Measurements from ENCODE around the gene CASP10. TPM values are rescaled to one million over a fixed set of nuclear protein-coding genes. Genes with fewer than 3 reads are reported as not detected.
A peak's percentile ranks its signal among the peaks of the same experiment; 100 is the strongest.
"Not testable (repeated sequence)": the region's sequence is repeated elsewhere in the genome, so short reads cannot be mapped to it uniquely, and the experiment has no call there.

Gene CASP10
- total RNA-seq, 1 experiment from 2014 or later = 3.9 TPM

DNA sequence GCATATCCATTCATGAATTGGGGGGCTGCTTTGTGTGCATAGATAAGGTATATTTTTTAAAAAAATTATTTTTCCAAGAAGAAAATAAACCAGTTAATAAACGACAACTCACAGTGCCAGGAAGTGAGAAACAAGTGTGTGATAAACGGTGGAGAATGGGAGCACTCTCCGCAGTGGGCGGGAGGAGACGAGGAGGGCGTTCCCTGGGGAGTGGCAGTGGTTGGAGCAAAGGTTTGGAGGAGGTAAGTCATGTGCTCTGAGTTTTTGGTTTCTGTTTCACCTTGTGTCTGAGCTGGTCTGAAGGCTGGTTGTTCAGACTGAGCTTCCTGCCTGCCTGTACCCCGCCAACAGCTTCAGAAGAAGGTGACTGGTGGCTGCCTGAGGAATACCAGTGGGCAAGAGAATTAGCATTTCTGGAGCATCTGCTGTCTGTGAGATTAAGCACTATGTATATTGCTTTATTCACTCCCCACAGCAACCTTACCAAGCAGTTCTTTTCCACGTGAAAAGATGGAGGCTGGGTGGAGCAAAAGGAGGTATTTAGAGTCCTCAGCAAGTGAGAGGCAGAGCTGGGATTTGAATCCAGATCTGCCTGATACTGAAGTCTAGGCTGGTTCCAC, 50.4 kb downstream of the CASP10 start:
- peak; percentile 97 for DNase-seq (ENCODE audit: low spot score)

DNA sequence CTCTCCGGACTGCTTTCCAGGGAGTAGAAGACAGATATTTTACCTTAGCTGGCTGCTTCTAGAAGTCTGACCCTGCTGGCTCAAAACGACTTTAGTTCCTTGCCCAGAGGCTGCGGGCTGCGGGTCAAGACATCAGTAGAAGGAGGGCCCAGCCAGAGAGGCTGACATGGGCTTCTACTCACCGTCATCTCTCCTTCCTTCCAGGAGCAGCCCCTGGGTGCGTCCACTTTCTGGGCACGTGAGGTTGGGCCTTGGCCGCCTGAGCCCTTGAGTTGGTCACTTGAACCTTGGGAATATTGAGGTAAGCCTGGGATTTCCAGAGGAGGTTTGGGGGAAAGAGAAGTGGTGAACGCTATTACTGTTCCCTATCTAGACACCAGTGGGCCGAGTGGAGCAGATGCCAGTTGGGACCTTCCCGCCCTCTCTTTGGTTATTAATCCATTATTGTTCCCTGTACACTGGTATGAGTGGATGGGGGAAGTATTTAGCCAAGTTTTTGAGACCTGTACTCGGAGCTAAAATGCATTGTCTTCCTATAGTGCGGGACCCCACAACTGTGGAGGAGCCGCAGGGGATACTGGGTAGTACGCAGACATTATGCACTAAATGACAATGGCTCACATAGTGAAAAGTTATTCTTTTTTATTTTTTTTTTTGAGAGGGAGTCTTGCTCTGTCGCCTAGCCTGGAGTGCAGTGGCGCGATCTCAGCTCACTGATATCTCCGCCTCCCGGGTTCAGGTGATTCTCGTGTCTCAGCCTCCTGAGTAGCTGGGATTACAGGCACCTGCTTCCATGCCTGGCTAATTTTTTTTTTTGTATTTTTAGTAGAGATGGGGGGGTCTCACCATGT, 51.1 kb downstream of the CASP10 start:
- peak; percentile 18 for DNase-seq (ENCODE audit: low spot score)

DNA sequence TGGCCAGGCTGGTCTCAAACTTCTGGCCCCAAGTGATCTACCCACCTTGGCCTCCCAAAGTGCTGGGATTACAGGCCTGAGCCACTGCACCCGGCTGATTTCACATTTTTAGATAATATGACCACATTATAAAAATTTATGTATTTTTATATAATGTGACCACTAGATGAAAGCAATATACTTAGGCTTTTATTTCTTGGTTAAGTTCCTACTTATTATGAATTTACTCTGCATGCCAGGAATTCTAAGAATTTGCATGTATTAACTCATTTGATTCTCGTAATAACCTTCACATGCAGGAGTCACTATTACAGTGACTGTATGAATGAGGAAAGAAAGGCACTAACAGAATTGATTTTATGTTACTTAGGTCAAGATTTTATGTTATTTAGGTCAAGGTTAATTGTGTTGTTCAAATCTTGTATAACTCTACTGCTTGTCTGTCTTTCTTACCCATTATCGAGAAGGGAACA, 51.8 kb downstream of the CASP10 start:
- no peak for DNase-seq (ENCODE audit: low spot score)

GRCh38 chr2:201235860-201236811, 53.2 kb downstream of the CASP10 start:
- DNase-seq (ENCODE audit: low spot score) = peak; percentile 69

DNA sequence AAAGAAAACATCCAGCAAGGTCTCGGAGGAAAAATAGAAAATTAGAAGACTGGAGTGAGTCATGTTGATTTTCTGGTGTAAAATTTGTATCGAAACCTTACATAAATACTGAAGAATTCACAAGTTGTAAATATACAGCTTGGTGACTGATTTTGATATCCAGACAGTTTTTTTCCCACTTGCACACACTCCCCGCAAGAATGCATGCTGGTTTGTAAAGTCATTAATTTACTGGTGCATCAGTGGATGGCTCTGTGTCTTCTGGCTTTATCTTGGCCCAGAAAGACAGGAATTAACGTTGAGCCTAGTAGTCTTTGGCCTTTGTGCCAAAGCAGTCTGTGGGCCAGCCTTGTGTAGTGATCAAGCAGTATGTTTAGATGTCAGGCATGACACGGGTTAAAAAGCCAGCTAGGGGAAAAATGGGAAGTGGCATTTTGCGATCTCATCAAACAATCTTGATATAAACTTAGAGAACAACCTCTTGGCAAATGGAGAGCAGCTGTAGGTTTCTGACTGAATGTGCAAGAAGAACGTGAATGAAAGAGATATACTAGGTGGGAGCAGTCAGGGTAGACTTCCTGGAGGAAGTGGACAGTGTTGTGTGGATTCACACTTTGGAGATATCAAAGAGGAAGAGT, 54.7 kb downstream of the CASP10 start:
- DNase-seq (ENCODE audit: low spot score) = no peak

DNA sequence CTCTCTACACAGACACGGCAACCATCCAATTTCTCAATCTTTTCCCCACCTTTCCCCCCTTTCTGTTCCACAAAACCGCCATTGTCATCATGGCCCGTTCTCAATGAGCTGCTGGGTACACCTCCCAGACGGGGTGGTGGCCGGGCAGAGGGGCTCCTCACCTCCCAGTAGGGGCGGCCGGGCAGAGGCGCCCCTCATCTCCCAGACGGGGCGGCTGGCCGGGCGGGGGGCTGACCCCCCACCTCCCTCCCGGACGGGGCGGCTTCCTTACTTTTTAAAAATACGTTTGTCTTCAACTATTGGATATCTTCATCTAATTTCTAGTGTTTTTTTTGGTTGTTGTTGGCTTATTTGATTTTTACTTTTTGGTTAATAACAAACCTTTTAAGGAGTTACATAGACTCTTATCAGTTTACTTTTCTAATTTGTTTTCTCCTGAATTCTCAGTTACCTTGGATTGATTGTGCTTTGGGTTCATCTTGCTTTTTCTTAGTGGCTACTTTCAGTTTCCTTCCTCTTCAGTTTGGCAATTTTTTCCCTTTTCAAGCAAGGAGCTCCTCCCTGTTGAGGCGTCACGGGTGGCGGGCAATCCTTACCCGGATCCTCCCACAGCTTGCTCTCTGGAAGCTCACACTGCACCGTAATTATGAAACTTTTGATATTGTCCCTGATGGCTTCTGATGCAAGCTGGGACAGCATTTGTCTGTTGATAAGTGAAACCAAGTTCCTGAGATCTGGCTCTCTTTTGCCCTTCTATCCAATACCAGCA, 56.4 kb downstream of the CASP10 start:
- not testable (repeated sequence) for DNase-seq (ENCODE audit: low spot score)

DNA sequence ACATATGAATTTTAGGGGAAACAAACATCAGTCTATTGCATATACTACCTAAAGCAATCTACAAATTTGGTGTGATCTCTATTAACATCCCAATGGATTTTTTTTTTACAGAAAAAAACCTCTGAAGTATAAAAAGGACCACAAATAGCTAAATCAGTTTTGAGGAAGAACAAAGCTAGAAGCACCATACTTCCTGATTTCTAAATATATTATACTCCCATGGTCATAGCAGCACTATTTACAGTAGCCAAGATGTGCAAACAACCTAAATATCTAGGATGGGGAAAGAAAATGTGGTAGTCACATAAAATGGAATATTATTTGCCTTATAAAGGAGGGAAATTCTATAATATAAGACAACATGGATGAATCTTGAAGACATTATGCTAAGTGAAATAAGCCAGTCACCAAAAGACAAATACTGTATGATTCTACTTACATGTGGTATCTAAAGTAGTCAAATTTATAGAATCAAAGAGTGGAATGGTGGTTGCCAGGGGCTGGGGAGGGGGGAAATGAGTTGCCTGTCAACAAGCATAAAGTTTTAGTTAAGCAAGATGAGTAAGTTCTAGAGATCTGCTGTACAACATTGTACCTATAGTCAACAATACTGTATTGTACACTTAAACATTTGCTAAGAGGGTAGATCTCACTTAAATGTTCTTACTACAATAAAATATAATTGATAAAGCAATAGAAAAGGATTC, 59.8 kb downstream of the CASP10 start:
- no peak for DNase-seq (ENCODE audit: low spot score)

- DNase-seq (ENCODE audit: low spot score) = no peak
These were observed 61.9 kb downstream of the CASP10 start for GRCh38 chr2:201244829-201245228.

DNA sequence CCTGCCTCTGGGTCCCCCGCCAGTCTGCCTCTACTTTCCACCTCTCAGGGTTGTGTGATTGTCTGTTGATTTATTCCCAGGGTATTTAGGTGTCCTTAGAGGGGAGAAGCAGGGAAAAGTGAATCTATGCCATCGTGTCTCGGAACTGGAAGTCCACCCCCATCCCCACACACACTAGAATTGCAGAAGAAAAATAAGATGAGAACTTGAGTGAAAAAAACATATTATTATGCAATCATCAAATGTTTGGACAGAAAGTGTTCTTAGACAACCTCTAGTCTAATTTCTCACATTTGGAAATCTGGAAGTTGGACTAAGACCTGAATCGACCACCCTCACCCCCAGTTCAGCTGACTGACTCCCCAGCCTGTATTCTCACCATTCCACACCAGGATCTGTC, 63.3 kb downstream of the CASP10 start:
- DNase-seq (ENCODE audit: low spot score) = no peak

DNA sequence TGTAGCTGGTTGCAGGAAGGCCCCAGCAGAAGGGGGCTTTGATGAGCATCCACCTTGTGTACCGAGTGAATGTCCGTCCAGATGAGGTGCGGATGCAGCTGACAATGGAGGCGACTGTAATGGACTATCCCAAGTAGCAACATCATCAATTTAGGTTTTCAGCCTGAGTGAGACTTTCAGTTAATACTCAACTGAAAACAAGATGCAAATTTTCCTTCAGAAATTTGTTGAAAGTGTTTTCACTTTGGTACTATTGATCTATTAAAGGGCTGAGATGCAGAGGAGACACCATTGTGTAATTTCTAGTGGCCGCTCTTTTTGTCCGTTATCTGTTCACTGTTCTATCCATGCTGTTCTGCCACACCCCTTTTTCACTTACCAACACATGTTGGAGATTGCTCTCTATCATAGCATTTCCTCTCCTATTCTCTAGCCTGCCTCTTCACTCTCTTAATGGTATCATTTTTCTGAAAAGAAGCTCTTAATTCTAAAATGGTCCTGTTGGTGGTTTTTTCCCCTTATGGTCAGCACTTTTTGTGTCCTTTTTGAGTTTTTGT, 65.4 kb downstream of the CASP10 start:
- no peak for DNase-seq (ENCODE audit: low spot score)

- no peak for DNase-seq (ENCODE audit: low spot score)
These were observed 66.9 kb downstream of the CASP10 start for GRCh38 chr2:201249889-201250288.

DNA sequence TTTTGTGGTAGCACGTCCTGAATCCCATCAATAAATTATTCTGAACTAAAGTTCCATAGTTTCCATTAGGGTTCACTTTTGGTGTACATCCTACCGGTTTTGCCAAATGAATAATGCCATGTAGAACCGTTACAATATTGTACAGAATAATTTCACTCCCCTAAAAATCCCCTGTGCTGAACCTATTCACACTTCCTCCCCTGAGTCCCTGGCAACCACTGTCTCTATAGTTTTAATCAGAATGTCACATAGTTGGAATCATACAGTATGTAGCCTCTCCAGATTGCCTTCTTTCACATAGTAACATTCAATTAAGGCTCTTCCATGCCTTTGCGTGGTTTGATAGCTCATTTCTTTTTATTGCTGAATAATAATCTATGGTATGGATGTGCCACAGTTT, 67.8 kb downstream of the CASP10 start:
- no peak for DNase-seq (ENCODE audit: low spot score)

DNA sequence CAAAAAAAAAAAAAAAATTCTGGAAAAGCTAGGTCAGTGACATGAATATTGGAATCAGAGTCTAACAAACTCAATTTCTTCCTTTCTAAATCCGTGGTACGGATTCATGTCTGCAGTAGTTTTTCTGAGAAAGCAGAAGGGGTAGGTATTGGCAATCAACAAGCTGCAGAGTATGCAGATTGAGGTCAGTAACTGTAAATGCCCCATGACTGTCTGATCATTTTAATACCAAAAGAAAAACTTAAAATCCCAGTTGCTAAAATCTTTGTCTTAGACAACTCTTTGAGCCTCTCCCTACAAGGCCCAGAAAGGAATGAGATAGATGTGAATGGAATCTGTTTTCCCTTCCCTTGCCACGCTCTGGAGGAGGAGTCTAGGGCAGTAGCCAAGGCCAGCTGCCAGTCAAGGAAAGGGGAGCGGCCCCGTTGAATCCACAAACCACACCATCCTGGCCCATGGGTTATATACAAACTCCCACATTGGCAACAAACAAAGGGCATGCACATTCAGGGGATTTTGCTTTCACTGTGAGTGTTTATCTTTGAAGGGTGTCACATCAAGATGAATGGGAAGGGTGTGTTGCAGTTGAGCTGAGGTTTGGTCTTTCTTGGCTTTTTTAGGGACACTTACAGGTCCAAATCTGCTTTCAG, 71.3 kb downstream of the CASP10 start:
- DNase-seq (ENCODE audit: low spot score) = peak; percentile 65

GRCh38 chr2:201255408-201256033, 72.6 kb downstream of the CASP10 start:
- no peak for DNase-seq (ENCODE audit: low spot score)

GRCh38 chr2:201256082-201256481, 73.1 kb downstream of the CASP10 start:
- no peak for DNase-seq (ENCODE audit: low spot score)

DNA sequence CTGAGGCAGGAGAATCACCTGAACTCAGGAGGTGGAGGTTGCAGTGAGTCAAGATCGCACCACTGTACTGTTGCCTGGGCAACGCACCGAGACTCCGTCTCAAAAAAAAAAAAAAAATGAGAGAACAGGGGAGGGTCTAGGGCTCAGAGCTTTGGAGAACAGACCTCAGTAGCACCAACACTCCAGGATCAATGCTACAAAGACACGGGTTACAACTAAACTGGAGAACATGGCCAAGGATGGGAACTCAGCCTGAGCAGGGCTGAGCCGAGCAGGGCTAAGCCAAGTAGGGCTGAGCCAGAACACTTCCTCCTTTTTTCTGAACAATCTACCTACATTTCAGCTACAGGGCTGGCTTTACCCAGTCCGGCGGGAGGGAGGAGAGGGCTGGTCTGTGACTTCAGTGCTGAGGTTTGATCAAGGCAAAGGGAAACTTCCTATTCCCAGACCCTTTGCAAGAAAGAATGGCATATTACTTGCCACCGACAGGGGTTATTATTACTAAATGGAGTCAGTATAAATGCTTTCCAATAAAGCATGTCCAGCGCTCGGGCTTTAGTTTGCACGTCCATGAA, 74.5 kb downstream of the CASP10 start:
- no peak for DNase-seq (ENCODE audit: low spot score)

DNA sequence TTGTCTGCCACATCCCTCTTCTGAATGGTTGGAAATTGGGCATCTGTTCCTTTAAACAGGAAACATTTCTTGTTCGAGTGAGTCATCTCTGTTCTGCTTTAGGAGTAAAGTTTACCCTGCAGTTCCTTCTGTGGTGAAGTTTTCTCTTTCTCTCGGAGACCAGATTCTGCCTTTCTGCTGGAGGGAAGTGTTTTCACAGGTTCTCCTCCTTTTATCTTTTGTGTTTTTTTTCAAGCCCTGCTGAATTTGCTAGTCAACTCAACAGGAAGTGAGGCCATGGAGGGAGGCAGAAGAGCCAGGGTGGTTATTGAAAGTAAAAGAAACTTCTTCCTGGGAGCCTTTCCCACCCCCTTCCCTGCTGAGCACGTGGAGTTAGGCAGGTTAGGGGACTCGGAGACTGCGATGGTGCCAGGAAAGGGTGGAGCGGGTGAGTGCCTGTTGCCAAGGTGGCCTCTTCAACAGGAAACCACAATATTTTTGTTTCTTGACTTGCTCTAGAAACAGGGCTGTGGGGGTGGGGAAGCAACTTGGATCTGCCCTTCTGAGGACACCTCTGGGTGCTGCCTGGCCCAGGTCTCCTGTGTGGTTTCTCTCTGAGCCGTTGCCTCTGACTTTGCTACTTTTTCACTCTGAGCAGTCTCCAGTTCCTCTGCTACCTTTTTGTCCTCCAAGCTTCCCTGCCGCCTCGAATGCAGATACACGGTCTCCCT, 75.2 kb downstream of the CASP10 start:
- peak; percentile 90 for DNase-seq (ENCODE audit: low spot score)
